IMR-90 (cell line): Measurements from ENCODE around the gene SLC38A1. TPM values are rescaled to one million over a fixed set of nuclear protein-coding genes. Genes with fewer than 3 reads are reported as not detected.

Experiments
- ATAC-seq: fragments of 200-7000 bp; cut with Tn5 transposase; 2 replicates; pipeline ENCODE4 v1.9.1; 2020; ENCODE audit warnings: low read depth, mild to moderate bottlenecking, moderate library complexity
- BruUV-seq: library from RNA; stranded (reverse); fragments of 400-500 nt; replicated peaks from 2 replicates; lab custom pipeline; 2021; lab: Mats Ljungman, UMichigan
- CTCF ChIA-PET: fragments of 300-600 bp; formaldehyde crosslinking; extraction: SDS; loops from one replicate; lab custom pipeline; 2021; ENCODE audit warnings: antibody characterized with exemption; lab: Yijun Ruan, JAX
- POLR2A ChIA-PET: fragments of 300-600 bp; sonication (Branson Sonifier 250); formaldehyde crosslinking; loops from one replicate; lab custom pipeline; 2022; ENCODE audit warnings: antibody characterized with exemption; ENCODE audit not compliant: unreplicated experiment; lab: Charles Lee
- DNase-seq: peaks from one replicate; pipeline ENCODE4 v3.0.0; 2013
- H2AFZ ChIP-seq: replicated peaks from 2 replicates; pipeline ENCODE3; 2013; ENCODE audit warnings: low read length, mild to moderate bottlenecking; ENCODE audit not compliant: poor library complexity
- H2AK5ac ChIP-seq: 2 replicates; pipeline ENCODE4 v1.6.1; 2013; ENCODE audit warnings: low read depth, low read length, inconsistent platforms
- H2AK9ac ChIP-seq: replicated peaks from 2 replicates; pipeline ENCODE3; 2013; ENCODE audit warnings: mild to moderate bottlenecking, low read depth, low read length, moderate library complexity; ENCODE audit not compliant: poor library complexity
- H2BK120ac ChIP-seq: 2 replicates; pipeline ENCODE4 v1.6.1; 2013; ENCODE audit warnings: low read depth, low read length, inconsistent platforms
- H2BK15ac ChIP-seq: 3 replicates; pipeline ENCODE4 v1.6.1; 2013; ENCODE audit warnings: low read depth, low read length, inconsistent platforms
- H2BK20ac ChIP-seq: 2 replicates; pipeline ENCODE4 v1.6.1; 2013; ENCODE audit warnings: low read depth, mild to moderate bottlenecking, inconsistent platforms, low read length, moderate library complexity
- H2BK5ac ChIP-seq: 2 replicates; pipeline ENCODE4 v1.6.1; 2013; ENCODE audit warnings: mild to moderate bottlenecking, low read depth, low read length, inconsistent platforms; ENCODE audit not compliant: poor library complexity, severe bottlenecking
- H3K14ac ChIP-seq: replicated peaks from 2 replicates; pipeline ENCODE4 v1.6.1; 2013; ENCODE audit warnings: low read depth, low read length, inconsistent platforms
- H3K18ac ChIP-seq: 2 replicates; pipeline ENCODE4 v1.6.1; 2013; ENCODE audit warnings: low read depth, low read length, control low read depth
- H3K23ac ChIP-seq: 2 replicates; pipeline ENCODE4 v1.6.1; 2013; ENCODE audit warnings: low read depth, low read length, inconsistent platforms
- H3K27ac ChIP-seq: 2 replicates; pipeline ENCODE4 v1.5.1; 2013; ENCODE audit warnings: mild to moderate bottlenecking, control low read depth, low read length; ENCODE audit not compliant: insufficient read depth
- H3K27me3 ChIP-seq: 2 replicates; pipeline ENCODE4 v1.6.1; 2013; ENCODE audit warnings: low read length; ENCODE audit not compliant: control insufficient read depth, insufficient read depth
- H3K36me3 ChIP-seq: 2 replicates; pipeline ENCODE4 v1.6.1; 2013; ENCODE audit warnings: low read length, mixed read lengths; ENCODE audit not compliant: control insufficient read depth, insufficient read depth
- H3K4ac ChIP-seq: 2 replicates; pipeline ENCODE4 v1.6.1; 2013; ENCODE audit warnings: low read depth, low read length, inconsistent platforms
- H3K4me1 ChIP-seq: 2 replicates; pipeline ENCODE4 v1.6.1; 2013; ENCODE audit warnings: low read length, mixed read lengths; ENCODE audit not compliant: control insufficient read depth, insufficient read depth
- H3K4me2 ChIP-seq: 2 replicates; pipeline ENCODE4 v1.6.1; 2013; ENCODE audit warnings: low read depth, mild to moderate bottlenecking, control low read depth, low read length, moderate library complexity
- H3K4me3 ChIP-seq: 2 replicates; pipeline ENCODE4 v1.5.1; 2013; ENCODE audit warnings: low read depth, mild to moderate bottlenecking, control low read depth, low read length, moderate library complexity; ENCODE audit not compliant: insufficient read depth
- H3K56ac ChIP-seq: 2 replicates; pipeline ENCODE4 v1.6.1; 2013; ENCODE audit warnings: low read length, inconsistent platforms; ENCODE audit not compliant: insufficient read depth; ENCODE audit errors: extremely low read depth
- H3K79me1 ChIP-seq, 2 experiments: 2 replicates each; pipeline ENCODE4 v1.6.1; 2013; ENCODE audit warnings: low read length in 2 of 2, inconsistent platforms in 1 of 2, low read depth in 1 of 2
- H3K9ac ChIP-seq: 2 replicates; pipeline ENCODE4 v1.6.1; 2013; ENCODE audit warnings: low read depth, low read length, control low read depth
- H3K9me1 ChIP-seq: 2 replicates; pipeline ENCODE4 v1.6.1; 2013; ENCODE audit warnings: low read length, inconsistent platforms; ENCODE audit not compliant: insufficient read depth
- H3K9me3 ChIP-seq: 2 replicates; pipeline ENCODE4 v1.6.1; 2013; ENCODE audit warnings: low read length; ENCODE audit not compliant: control insufficient read depth, insufficient read depth
- H4K20me1 ChIP-seq: 2 replicates; pipeline ENCODE4 v1.6.1; 2013; ENCODE audit warnings: low read length, inconsistent platforms; ENCODE audit not compliant: insufficient read depth
- H4K5ac ChIP-seq: 2 replicates; pipeline ENCODE4 v1.6.1; 2013; ENCODE audit warnings: mild to moderate bottlenecking, low read depth, low read length, control low read depth
- H4K8ac ChIP-seq, 2 experiments: 2 replicates each; pipeline ENCODE4 v1.6.1; 2013; ENCODE audit warnings: low read depth in 2 of 2, low read length in 2 of 2, control low read depth in 1 of 2, inconsistent platforms in 1 of 2
- H4K91ac ChIP-seq: 2 replicates; pipeline ENCODE4 v1.6.1; 2013; ENCODE audit warnings: low read depth, low read length, inconsistent platforms; ENCODE audit not compliant: insufficient read depth
- BHLHE40 ChIP-seq: fragments of 150-350 bp; IDR thresholded peaks from 2 replicates; pipeline ENCODE4 v1.6.1; 2016; ENCODE audit warnings: mild to moderate bottlenecking, low read depth, low read length
- CEBPB ChIP-seq: IDR thresholded peaks from 2 replicates; pipeline ENCODE4 v1.6.1; 2012; ENCODE audit warnings: low read depth, low read length, improper control_type of control experiment
- CHD1 ChIP-seq: IDR thresholded peaks from 2 replicates; pipeline ENCODE4 v1.6.1; 2012; ENCODE audit warnings: low read depth, low read length, improper control_type of control experiment
- ELK1 ChIP-seq: fragments of 150-350 bp; IDR thresholded peaks from 2 replicates; pipeline ENCODE4 v1.6.1; 2016; ENCODE audit warnings: low read depth, mild to moderate bottlenecking, low read length, moderate library complexity, borderline replicate concordance
- FOS ChIP-seq: fragments of 150-350 bp; IDR thresholded peaks from 2 replicates; pipeline ENCODE4 v1.6.1; 2016; ENCODE audit warnings: low read depth, low read length
- MAFK ChIP-seq: IDR thresholded peaks from 2 replicates; pipeline ENCODE4 v1.6.1; 2012; ENCODE audit warnings: low read depth, low read length, improper control_type of control experiment
- MAZ ChIP-seq: IDR thresholded peaks from 2 replicates; pipeline ENCODE4 v1.6.1; 2012; ENCODE audit warnings: low read depth, mild to moderate bottlenecking, low read length, improper control_type of control experiment, moderate library complexity, borderline replicate concordance
- MXI1 ChIP-seq: IDR thresholded peaks from 2 replicates; pipeline ENCODE4 v1.6.1; 2012; ENCODE audit warnings: low read depth, mild to moderate bottlenecking, low read length, moderate library complexity, borderline replicate concordance
- NFE2L2 ChIP-seq: fragments of 150-350 bp; IDR thresholded peaks from 2 replicates; pipeline ENCODE4 v1.6.1; 2016; ENCODE audit warnings: low read depth, mild to moderate bottlenecking, low read length
- POLR2A ChIP-seq: IDR thresholded peaks from 2 replicates; pipeline ENCODE4 v1.6.1; 2012; ENCODE audit warnings: mild to moderate bottlenecking, low read depth, low read length
- RAD21 ChIP-seq: IDR thresholded peaks from 2 replicates; pipeline ENCODE4 v1.6.1; 2012; ENCODE audit warnings: low read length, improper control_type of control experiment
- RCOR1 ChIP-seq: IDR thresholded peaks from 2 replicates; pipeline ENCODE4 v1.6.1; 2012; ENCODE audit warnings: mild to moderate bottlenecking, low read length, improper control_type of control experiment; ENCODE audit not compliant: insufficient replicate concordance
- RFX5 ChIP-seq: IDR thresholded peaks from 2 replicates; pipeline ENCODE4 v1.8.0; 2012; ENCODE audit warnings: low read depth, mild to moderate bottlenecking, low read length, moderate library complexity
- USF2 ChIP-seq: fragments of 150-350 bp; IDR thresholded peaks from 2 replicates; pipeline ENCODE4 v1.6.1; 2017; ENCODE audit warnings: mild to moderate bottlenecking, antibody characterized with exemption, low read length, low read depth
- whole genome bisulfite sequencing, 2 experiments: methylation state at CpG; one replicate each; pipeline versions ENCODE4 v1.1.5 to v1.1.7; 2013; ENCODE audit warnings: missing lambda C conversion rate in 2 of 2; ENCODE audit not compliant: insufficient read length in 1 of 2; ENCODE audit errors: extremely low coverage in 2 of 2; 5-methylcytosine and 5-hydroxymethylcytosine counted together
- dilution Hi-C: fragments of 300-500 bp; cut with HindIII; formaldehyde crosslinking; loops from one replicate; pipeline ENCODE4 v1.14.3; 2018; ENCODE audit warnings: low sequenced_read_pairs; ENCODE audit not compliant: unreplicated experiment
- in situ Hi-C: fragments of 300-500 bp; cut with MboI; formaldehyde crosslinking; loops from 3 replicates; pipeline ENCODE4 v1.14.3; 2019; ENCODE audit warnings: low sequenced_read_pairs, inconsistent platforms, mixed read lengths
- intact Hi-C: fragments of 100-400 bp; cut with micrococcal nuclease; formaldehyde crosslinking; loops from 2 replicates; pipeline ENCODE4 v1.10.0; 2022
- polyA plus RNA-seq, 3 experiments: library from polyadenylated mRNA; depleted of rRNA; stranded (reverse); fragments of >200 nt; gene quantifications; 2 replicates each; pipeline ENCODE4 v1.2.3, GENCODE V29; 2012; ENCODE audit warnings: low replicate concordance in 1 of 3
- total RNA-seq: library from RNA; depleted of rRNA; stranded (reverse); fragments of >200 nt; gene quantifications from 2 replicates; pipeline ENCODE4 v1.2.3, GENCODE V29; 2012
- TF ChIP-seq, protein P1 (sequence below): conservative IDR thresholded peaks from 2 replicates; pipeline ENCODE4 v1.5.1; 2012; ENCODE audit warnings: mild to moderate bottlenecking, low read depth, low read length, improper control_type of control experiment

SLC38A1 gene
- total and polyA plus RNA-seq, 2 of the 4 experiments (the other 2 are of a cell fraction) = 22.8 to 61.5 TPM

DNA sequence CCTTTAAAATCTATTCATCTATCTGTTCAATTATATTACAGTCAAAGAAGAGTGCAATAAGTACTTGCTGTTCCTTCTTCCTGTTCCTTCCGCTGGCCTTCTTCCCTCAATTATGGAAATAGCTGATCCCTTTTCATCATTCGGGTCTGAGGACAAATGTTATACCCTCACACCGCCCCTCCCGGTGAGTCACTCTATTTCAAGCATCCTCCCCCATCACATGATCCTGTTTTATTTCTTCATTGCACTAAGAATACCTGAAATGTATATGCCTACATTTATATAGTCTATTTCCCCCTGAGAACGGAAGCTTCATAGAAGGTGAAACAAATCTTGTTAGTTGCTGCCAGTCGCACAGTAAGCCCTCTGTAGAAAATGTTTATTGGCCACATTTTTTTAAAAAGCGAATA lies 2.5 kb downstream of the SLC38A1 start:
- peak overlapping the region; percentile 93 to 99; a peak in 2 of 4 replicates for H4K8ac ChIP-seq
- no peaks in the 10 kb centered on the region for H3K27me3 ChIP-seq
- H3K18ac ChIP-seq = peak overlapping the region; percentile 66; the same call in 1 of the 2 replicates
- H2BK20ac ChIP-seq = no peak overlapping the region
- intact Hi-C loops = loop anchor here (2.0 to 10.0 kb wide), 5 partner anchors 58 to 668 kb away; partner anchors contain the start of gene SCAF11
- in situ Hi-C loops = loop anchor here (5.0 kb wide), 1 partner anchor 49 kb away; no protein-coding TSS in a partner anchor
- no peaks in the 10 kb centered on the region for H3K36me3 ChIP-seq
- peak overlapping the region; percentile 91; the same call in 1 of the 2 replicates for H3K27ac ChIP-seq
- DNase-seq = peak; percentile 61
- no CpG with 5 or more reads among the region's 7 CpGs for WGBS, 2 experiments
- H2BK5ac ChIP-seq = peak overlapping the region; percentile 33
- H2BK15ac ChIP-seq = 0 out of 3 replicates have a peak overlapping the region, but pooled peaks have one; percentile 34
- dilution Hi-C loops = no loop called here
- H2AFZ ChIP-seq = no peak overlapping the region
- H4K20me1 ChIP-seq = peaks cover 44% of the 10 kb centered on the region
- peak overlapping the region; percentile 73 for H4K5ac ChIP-seq
- H3K23ac ChIP-seq = peak overlapping the region; percentile 85; the same call in 1 of the 2 replicates
- peak overlapping the region; percentile 96 for H3K4me3 ChIP-seq
- peak overlapping the region; percentile 94 for H3K14ac ChIP-seq
- H3K9me1 ChIP-seq = peaks cover 18% of the 10 kb centered on the region
- no peak overlapping the region for H4K91ac ChIP-seq
- H3K9me3 ChIP-seq = no peaks in the 10 kb centered on the region
- peak overlapping the region; percentile 98 for H3K9ac ChIP-seq
- ATAC-seq = no peak
- peaks cover 24% of the 10 kb centered on the region for H3K4me1 ChIP-seq
- ChIA-PET CTCF (no interaction called here), POLR2A (interaction anchor here (0.6 kb wide), 1 partner anchor 107 kb away, joined by 6 read pairs; no protein-coding TSS in a partner anchor)
- 0 out of 2 replicates have a peak overlapping the region, but pooled peaks have one; percentile 96 for H3K56ac ChIP-seq
- peak overlapping the region; percentile 25; the same call in 1 of the 2 replicates for H2AK5ac ChIP-seq
- peak overlapping the region; percentile 91; the same call in 1 of the 2 replicates for H2BK120ac ChIP-seq
- no TSS peak for BruUV-seq
- no peak overlapping the region for H2AK9ac ChIP-seq
- H3K4ac ChIP-seq = peak overlapping the region; percentile 96; the same call in 1 of the 2 replicates
- H3K4me2 ChIP-seq = peak overlapping the region; percentile 81
- H3K79me1 ChIP-seq = peaks cover 12 to 50% of the 10 kb centered on the region in 2 experiments
- TF ChIP-seq BHLHE40 = no peak
- TF ChIP-seq RCOR1 = no peak
- TF ChIP-seq ELK1 = no peak
- no peak for TF ChIP-seq POLR2A
- TF ChIP-seq, protein P1, sequence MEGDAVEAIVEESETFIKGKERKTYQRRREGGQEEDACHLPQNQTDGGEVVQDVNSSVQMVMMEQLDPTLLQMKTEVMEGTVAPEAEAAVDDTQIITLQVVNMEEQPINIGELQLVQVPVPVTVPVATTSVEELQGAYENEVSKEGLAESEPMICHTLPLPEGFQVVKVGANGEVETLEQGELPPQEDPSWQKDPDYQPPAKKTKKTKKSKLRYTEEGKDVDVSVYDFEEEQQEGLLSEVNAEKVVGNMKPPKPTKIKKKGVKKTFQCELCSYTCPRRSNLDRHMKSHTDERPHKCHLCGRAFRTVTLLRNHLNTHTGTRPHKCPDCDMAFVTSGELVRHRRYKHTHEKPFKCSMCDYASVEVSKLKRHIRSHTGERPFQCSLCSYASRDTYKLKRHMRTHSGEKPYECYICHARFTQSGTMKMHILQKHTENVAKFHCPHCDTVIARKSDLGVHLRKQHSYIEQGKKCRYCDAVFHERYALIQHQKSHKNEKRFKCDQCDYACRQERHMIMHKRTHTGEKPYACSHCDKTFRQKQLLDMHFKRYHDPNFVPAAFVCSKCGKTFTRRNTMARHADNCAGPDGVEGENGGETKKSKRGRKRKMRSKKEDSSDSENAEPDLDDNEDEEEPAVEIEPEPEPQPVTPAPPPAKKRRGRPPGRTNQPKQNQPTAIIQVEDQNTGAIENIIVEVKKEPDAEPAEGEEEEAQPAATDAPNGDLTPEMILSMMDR = no peak
- TF ChIP-seq RFX5 = no peak
- no peak for TF ChIP-seq NFE2L2
- TF ChIP-seq MAZ = no peak
- TF ChIP-seq CEBPB = 0 out of 2 replicates have a peak, but pooled peaks have one; percentile 22
- 0 out of 2 replicates have a peak, but pooled peaks have one; percentile 17 for TF ChIP-seq FOS
- no peak for TF ChIP-seq RAD21
- TF ChIP-seq CHD1 = no peak
- no peak for TF ChIP-seq MXI1
- TF ChIP-seq MAFK = no peak
- peak; percentile 62 for TF ChIP-seq USF2
